Skeletal muscle tissue (tissue), 4 donors: ENCODE measurements around the gene CLEC3B. TPM values are rescaled to one million over a fixed set of nuclear protein-coding genes. Genes with fewer than 3 reads are reported as not detected.

Source experiments
- H3K27ac ChIP-seq: one replicate; pipeline ENCODE4 v1.7.0; 2013; ENCODE audit warnings: mild to moderate bottlenecking, low read depth, low read length, inconsistent platforms
- H3K27me3 ChIP-seq, 3 donors: one replicate each; pipeline ENCODE4 v1.7.0; 2013; ENCODE audit warnings: low read length in 3 of 3; ENCODE audit not compliant: control insufficient read depth in 3 of 3, insufficient read depth in 3 of 3
- H3K36me3 ChIP-seq, 3 donors: one replicate each; pipeline ENCODE4 v1.7.0; 2013; ENCODE audit warnings: low read length in 3 of 3; ENCODE audit not compliant: control insufficient read depth in 3 of 3, insufficient read depth in 3 of 3
- H3K4me1 ChIP-seq, 3 donors: one replicate each; pipeline ENCODE4 v1.7.0; 2013; ENCODE audit warnings: low read length in 3 of 3, mild to moderate bottlenecking in 3 of 3; ENCODE audit not compliant: control insufficient read depth in 3 of 3, insufficient read depth in 3 of 3
- H3K4me3 ChIP-seq, 3 donors: one replicate each; pipeline ENCODE4 v1.7.0; 2013; ENCODE audit warnings: low read length in 3 of 3
- H3K9ac ChIP-seq, 3 donors: one replicate each; pipeline ENCODE4 v1.7.0; 2013; ENCODE audit warnings: low read length in 3 of 3, mild to moderate bottlenecking in 3 of 3, moderate library complexity in 2 of 3, low read depth in 1 of 3
- H3K9me3 ChIP-seq, 3 donors: one replicate each; pipeline ENCODE4 v1.7.0; 2013; ENCODE audit warnings: low read length in 3 of 3; ENCODE audit not compliant: control insufficient read depth in 3 of 3
- total RNA-seq: library from RNA; depleted of rRNA; stranded (reverse); fragments of >200 nt; gene quantifications from one replicate; pipeline ENCODE4 v1.2.3, GENCODE V29; 2014
- donor health status: Osteomylitis.

Gene CLEC3B
- total RNA-seq, 1 donor from 2014 or later, result 129 TPM

- Histone ChIP-seq H3K36me3 (peaks cover 26 to 51% (median 48%) of the 10 kb centered on the region in 3 donors), H3K9ac (no peak overlapping the region), H3K4me1 (peaks cover 15 to 23% (median 20%) of the 10 kb centered on the region in 3 donors), H3K27me3 (no peaks in the 10 kb centered on the region), H3K9me3 (no peaks in the 10 kb centered on the region), H3K27ac (peak overlapping the region; percentile 64), H3K4me3 (no peak overlapping the region)
Observed at GRCh38 chr3:45002139-45002660, 23.9 kb upstream of the CLEC3B start.

- peak overlapping the region in 1 of 3 donors; percentile 1 for H3K9ac ChIP-seq
- H3K27ac ChIP-seq, result peak overlapping the region; percentile 64
- H3K4me3 ChIP-seq, result no peak overlapping the region
- peaks cover 25 to 51% (median 47%) of the 10 kb centered on the region in 3 donors for H3K36me3 ChIP-seq
- no peaks in the 10 kb centered on the region for H3K27me3 ChIP-seq
- H3K9me3 ChIP-seq, result no peaks in the 10 kb centered on the region
- peaks cover 17 to 28% (median 20%) of the 10 kb centered on the region in 3 donors for H3K4me1 ChIP-seq
Observed at GRCh38 chr3:45002720-45003119, 23.4 kb upstream of the CLEC3B start.

DNA sequence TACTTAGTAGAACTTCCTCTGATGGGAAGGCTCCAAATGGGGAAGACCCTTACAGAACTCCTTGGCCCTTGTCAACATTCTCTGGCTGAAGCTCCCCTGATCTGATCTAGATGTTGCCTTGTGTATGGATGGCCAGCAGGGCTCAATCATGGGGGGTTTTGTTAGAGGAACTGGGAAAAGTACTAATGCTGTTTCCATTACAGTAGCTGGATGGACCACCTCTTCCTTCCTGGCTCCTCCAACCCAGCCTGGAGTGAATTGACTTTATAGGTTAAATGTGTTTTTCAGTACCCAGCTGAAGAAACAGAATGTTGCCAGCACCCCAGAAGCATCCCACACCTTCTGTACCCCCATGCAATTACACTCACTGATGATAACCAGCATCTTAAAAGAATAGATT, 22.7 kb upstream of the CLEC3B start:
- Histone ChIP-seq H3K4me3 (no peak overlapping the region), H3K27ac (peak overlapping the region; percentile 64), H3K36me3 (peaks cover 22 to 51% (median 51%) of the 10 kb centered on the region in 3 donors), H3K4me1 (peaks cover 21 to 34% (median 26%) of the 10 kb centered on the region in 3 donors), H3K27me3 (no peaks in the 10 kb centered on the region), H3K9me3 (no peaks in the 10 kb centered on the region), H3K9ac (no peak overlapping the region)

GRCh38 chr3:45003859-45004258, 22.2 kb upstream of the CLEC3B start:
- Histone ChIP-seq H3K9ac (no peak overlapping the region), H3K4me3 (no peak overlapping the region), H3K27ac (peak overlapping the region; percentile 64), H3K9me3 (no peaks in the 10 kb centered on the region), H3K4me1 (peaks cover 21 to 35% (median 30%) of the 10 kb centered on the region in 3 donors), H3K36me3 (peaks cover 19 to 54% (median 48%) of the 10 kb centered on the region in 3 donors), H3K27me3 (no peaks in the 10 kb centered on the region)

DNA sequence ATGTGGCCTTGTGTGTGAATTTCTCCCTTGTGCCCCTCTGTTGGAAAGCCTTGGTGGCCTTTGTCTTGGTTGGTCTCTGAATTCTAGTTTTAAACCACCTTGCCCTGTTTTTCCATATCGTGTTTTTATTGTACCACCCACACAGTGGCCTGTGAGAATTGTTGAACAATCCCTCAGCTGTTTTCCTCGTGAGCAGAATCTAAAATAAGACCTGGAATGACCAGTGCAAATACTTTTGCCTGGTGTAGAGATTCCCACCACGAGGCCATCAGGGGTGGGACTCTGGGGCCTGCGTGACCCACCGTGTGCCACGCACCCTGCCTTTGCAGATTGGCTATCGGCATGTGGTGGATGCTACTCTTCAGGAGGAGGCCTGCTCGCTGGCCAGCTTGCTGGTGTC, 19.0 kb upstream of the CLEC3B start:
- Histone ChIP-seq H3K9me3 (no peaks in the 10 kb centered on the region), H3K4me1 (peaks cover 38 to 53% (median 48%) of the 10 kb centered on the region in 3 donors), H3K9ac (peak overlapping the region in 2 of 3 donors; percentile 45 to 69)

GRCh38 chr3:45008117-45008516, 18.0 kb upstream of the CLEC3B start:
- Histone ChIP-seq H3K9ac (peak overlapping the region in 2 of 3 donors; percentile 45 to 69), H3K9me3 (no peaks in the 10 kb centered on the region), H3K27me3 (no peaks in the 10 kb centered on the region), H3K4me1 (peaks cover 38 to 57% (median 50%) of the 10 kb centered on the region in 3 donors), H3K36me3 (peaks cover 9 to 37% (median 29%) of the 10 kb centered on the region in 3 donors), H3K27ac (peak overlapping the region; percentile 67), H3K4me3 (peak overlapping the region in 2 of 3 donors; percentile 20 to 52)

More for the DNA sequence above, 19.0 kb upstream of the CLEC3B start:
- Histone ChIP-seq H3K36me3 (peaks cover 9 to 44% (median 29%) of the 10 kb centered on the region in 3 donors), H3K27ac (peak overlapping the region; percentile 67), H3K27me3 (no peaks in the 10 kb centered on the region), H3K4me3 (peak overlapping the region in 2 of 3 donors; percentile 23 to 52)

GRCh38 chr3:45009868-45010267, 16.2 kb upstream of the CLEC3B start:
- Histone ChIP-seq H3K27ac (peak overlapping the region; percentile 67), H3K4me3 (no peak overlapping the region), H3K4me1 (peaks cover 37 to 55% (median 45%) of the 10 kb centered on the region in 3 donors), H3K9me3 (no peaks in the 10 kb centered on the region), H3K36me3 (peaks cover 10 to 30% (median 22%) of the 10 kb centered on the region in 3 donors), H3K27me3 (no peaks in the 10 kb centered on the region), H3K9ac (no peak overlapping the region)

- peaks cover 37 to 55% (median 45%) of the 10 kb centered on the region in 3 donors for H3K4me1 ChIP-seq
Observed at GRCh38 chr3:45010811-45011333, 15.2 kb upstream of the CLEC3B start.

GRCh38 chr3:45011756-45012508, 14.2 kb upstream of the CLEC3B start:
- no peaks in the 10 kb centered on the region for H3K9me3 ChIP-seq
- H3K36me3 ChIP-seq, result peaks cover 7 to 21% (median 13%) of the 10 kb centered on the region in 3 donors
- H3K9ac ChIP-seq, result peak overlapping the region; percentile 9 to 63 (median 18)
- H3K27me3 ChIP-seq, result no peaks in the 10 kb centered on the region
- peak overlapping the region; percentile 4 to 45 (median 38) for H3K4me3 ChIP-seq
- peak overlapping the region; percentile 76 for H3K27ac ChIP-seq
- peaks cover 37 to 53% (median 45%) of the 10 kb centered on the region in 3 donors for H3K4me1 ChIP-seq

More at GRCh38 chr3:45010811-45011333, 15.2 kb upstream of the CLEC3B start:
- no peaks in the 10 kb centered on the region for H3K27me3 ChIP-seq
- no peak overlapping the region for H3K4me3 ChIP-seq
- no peaks in the 10 kb centered on the region for H3K9me3 ChIP-seq
- H3K9ac ChIP-seq, result peak overlapping the region in 1 of 3 donors; percentile 18
- peaks cover 7 to 21% (median 16%) of the 10 kb centered on the region in 3 donors for H3K36me3 ChIP-seq
- peak overlapping the region; percentile 76 for H3K27ac ChIP-seq
